Measurements from ENCODE around the gene SHE.

SHE gene

DNA sequence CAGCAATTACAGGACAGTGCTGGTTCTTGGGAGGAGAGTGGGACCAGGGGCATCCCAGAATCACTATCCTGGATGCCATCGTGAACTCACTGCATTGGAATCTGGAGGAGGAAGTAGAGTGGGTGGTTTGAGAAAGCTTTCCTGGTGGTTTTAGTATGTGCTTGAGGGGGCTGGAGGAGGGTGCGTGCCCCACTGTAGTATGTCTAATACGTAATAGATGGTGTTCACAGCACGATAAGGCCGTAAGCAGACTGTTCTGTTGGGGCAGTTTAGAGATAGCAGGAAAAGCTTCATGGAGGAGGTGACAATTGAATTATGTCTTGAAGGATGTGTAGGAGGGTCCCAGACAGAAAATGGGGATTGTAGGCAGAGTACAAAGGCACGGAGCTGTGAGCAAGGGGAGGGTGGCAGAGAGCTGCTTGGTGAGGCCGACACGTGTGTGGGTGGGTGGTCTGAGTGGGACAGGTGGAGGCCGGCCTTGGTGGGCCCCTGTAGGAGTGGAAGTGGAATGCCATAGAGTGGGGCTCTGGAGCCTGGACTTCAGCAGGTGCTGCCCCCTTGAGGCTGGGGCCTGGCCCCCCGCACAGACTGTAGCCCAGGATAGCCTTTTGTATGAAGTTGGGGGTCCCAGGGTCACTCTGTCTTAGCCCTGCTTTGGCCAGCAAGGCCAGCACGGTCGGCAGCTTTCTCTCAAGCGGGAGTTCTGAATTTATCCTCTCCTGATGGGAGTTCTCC, 60.0 kb downstream of the SHE start:
- no peak for DNase-seq

DNA sequence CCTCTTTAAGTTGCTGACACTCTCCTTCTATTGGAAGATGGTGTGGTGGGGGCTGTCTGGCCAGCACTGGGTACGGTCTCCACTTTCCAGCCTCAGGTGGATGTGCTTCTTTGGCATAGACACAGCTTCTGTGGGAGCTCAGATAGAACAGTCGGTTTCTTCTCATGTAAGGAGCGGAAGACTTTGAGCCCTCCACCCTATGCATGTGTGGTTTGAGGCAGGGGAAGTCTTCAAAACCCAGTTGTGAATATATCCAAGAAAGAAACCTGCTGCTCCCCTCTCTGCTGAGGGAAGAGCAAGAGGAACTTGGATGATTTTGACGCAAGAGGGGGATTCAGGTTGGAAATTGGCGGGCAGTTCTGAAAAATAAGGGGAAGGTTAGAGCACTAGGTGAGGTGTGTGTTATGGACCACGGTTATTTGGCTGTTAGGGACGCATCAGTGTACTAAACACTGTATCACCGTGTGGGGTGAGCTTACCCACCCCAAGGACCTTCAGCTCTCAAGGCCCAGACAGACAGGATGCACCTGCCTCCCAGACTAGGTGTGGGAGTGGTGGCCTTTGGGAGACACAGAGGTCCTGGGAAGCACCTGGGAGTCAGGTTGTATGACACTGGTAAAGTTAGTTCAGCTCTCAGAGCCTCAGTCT, 60.8 kb downstream of the SHE start:
- no peak for DNase-seq

DNA sequence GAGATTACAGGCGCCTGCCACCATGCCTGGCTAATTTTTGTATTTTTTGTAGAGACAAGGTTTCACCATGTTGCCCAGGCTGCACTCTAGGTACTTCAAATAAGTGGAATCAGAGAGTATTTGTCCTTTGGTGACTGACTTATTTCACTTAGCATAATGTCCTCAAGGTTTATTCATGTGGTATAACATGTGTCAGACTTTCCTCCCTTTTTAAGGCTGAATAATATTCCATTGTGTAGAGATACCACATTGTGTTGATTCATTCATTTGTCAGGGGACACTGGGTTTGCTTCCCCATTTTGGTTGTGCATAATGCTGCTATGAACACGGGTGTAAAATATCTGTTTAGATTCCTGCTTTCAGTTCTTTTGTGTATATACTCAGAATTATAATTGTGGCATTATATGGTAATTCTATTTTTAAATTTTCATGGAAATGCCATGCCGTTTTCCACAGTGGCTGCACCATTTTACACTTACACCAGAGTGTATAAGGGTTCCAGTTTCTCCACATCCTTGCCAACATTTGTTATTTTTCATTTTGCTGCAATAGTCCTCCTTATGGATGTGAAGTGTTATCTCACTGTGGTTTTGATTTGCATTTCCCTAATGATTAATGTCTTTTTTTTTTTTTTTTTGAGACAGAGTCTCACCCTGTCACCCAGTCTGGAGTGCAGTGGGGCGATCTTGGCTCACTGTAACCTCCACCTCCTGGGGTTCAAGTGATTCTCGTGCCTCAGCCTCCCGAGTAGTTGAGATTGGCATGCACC, 62.0 kb downstream of the SHE start:
- DNase-seq = no peak

GRCh38 chr1:154436433-154436832, 65.8 kb downstream of the SHE start:
- no peak for DNase-seq

GRCh38 chr1:154435599-154436200, 66.5 kb downstream of the SHE start:
- DNase-seq = no peak

DNA sequence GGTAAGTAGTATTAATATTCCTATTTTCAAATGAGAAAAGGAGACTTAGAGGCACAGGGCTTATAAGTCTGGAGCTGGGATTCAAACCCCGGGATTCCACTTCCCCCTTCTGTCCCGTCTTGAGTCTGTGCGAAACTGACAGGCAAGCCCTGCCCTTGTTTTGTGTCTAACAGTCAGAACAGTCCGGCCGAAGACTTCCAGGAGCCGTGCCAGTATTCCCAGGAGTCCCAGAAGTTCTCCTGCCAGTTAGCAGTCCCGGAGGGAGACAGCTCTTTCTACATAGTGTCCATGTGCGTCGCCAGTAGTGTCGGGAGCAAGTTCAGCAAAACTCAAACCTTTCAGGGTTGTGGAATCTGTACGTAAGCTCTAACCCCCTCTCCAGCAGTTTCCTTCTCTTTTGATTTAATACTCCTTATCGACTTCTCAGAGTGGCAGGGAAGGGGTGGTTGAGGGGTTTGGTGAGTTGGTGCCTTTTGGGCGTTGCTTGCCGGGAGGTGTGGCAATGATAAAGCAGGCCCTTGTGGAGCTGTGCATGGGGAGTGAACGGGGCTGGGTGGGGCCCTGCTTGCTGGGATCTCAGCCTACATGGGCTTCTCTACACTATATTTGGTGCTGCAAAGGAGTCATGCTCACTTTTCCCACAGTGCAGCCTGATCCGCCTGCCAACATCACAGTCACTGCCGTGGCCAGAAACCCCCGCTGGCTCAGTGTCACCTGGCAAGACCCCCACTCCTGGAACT, 67.7 kb downstream of the SHE start:
- no peak for DNase-seq

DNA sequence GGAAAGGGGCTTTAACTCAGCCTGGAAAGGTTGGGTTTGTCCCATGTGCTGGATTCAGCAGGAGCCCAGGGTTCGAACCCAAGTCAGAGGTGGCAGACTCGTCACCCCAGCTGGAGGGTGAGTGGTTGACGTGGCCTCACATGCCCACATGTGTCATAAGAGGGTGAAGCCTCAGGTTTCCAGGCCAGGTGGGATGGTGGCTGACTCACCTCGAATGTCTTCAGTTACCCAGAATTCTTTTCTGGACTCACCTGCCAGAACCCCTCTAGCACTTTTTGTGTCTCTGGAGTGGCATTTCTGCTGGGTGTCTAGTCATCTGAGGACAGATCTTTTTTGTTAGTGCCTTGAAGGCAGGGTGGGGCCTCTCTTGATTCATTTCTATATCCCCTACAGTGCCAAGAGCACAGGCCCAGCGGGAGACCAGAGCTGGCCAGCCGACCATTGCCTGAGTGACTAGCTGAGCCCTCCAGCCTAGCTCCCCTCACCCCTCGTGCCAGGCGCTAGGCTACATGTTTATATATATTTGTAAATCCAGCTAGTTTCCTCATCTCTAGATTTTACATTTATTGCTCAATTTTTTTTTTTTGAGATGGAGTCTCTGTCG, 68.9 kb downstream of the SHE start:
- peak; percentile 39 for DNase-seq

DNA sequence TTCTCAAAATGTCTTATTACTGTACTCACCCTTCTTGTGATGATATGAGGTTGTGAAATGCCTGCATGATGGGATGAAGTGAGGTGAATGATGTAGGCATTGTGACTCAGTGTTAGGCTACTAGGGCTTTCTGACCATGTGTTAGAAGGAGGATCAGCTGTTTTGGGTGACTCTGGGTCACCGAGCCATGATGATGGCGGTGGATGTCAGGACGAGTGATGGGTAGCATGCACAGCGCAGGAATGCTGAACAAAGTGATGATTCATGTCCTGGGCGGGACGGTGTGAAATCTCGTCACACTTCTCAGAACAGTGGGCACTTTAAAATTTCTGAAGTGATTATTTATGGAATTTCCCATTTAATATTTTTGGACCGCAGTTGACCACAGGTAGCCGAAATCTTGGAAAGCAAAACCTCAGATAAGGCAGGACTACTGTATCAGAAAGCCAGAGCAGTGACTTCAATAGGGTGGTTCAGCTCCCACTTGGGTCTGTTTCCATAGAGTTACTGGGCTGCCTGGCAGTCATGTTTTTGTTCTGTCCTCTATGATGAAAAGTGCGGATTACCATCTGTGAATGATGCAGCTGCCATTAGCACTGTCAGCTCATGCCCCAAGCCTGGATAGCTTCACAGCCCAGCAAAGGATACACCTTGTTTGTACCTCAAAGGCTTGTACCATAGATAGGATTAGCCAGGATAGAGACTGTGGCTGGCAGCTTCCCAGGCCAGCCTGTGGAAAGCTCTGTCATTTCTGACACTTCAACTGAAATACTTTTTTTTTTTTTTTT, 70.4 kb downstream of the SHE start:
- peak; percentile 78 for DNase-seq

DNA sequence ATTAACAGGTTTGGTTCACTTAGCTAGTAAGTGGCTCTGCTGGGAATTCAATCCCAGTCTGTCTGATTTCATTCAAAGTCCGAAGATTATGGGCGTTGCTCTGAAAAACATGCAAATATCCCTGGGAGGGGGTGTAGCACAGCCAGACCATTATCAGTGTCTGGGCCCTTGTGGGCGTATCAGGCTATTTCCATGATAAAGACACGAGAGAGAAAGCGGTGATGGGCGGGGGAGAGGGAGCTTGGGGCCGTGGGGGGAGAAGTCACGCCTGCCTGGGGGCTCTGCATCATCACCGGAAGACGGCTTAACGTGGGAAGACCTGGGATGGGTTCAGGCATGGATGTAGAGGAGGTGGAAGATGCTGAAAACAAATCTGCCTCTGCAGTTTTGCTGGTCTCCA, 71.3 kb downstream of the SHE start:
- no peak for DNase-seq

GRCh38 chr1:154429841-154430611, 72.2 kb downstream of the SHE start:
- no peak for DNase-seq

Data from stimulated activated naive CD4-positive, alpha-beta T cell treated with Interleukin-2 at 50 U/mL for 16 hours (primary cell).